ENCODE measurements around the gene DHX35. TPM values are rescaled to one million over a fixed set of nuclear protein-coding genes. Genes with fewer than 3 reads are reported as not detected.
A peak's percentile ranks its signal among the peaks of the same experiment; 100 is the strongest.

DHX35 gene
- total RNA-seq, 4 donors from 2014 or later = 14.0 to 32.4 (median 18.1) TPM

DNA sequence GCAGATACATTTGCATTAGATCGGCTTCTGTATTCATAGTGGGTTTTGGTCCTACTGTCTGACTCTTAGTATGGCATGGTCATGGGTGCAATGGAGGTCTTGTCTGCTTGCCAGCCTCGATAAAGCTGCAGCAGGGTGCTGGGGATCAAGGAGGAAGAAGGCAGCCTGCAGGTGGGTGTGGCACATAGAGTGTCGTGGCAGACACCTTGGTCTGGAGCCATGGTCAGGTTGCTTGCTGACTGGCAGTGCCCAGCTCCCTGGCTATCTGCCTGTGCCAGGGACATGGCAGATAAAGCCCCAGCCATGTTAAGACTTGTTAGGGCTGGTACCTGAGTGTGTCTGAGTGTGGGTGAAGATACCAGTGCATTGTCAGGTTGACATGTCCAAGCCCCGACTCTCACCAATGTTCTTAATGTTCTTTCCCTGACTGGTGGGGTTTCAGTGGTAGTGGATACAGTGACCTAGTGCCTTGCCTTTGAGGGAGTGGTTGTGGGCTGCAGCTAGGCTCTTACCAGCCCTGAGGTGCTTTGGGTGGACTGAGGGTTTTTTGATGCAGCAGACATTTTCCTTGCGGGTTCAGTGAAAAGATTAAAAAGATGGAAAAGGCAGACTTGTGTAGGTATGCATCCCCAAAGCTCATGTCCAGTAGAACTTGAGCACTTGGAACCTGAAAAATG lies 34.1 kb upstream of the DHX35 start:
- H3K4me1 ChIP-seq = peaks cover 0 to 14% (median 0%) of the 10 kb centered on the region in 4 donors
- peak overlapping the region in 1 of 4 donors; percentile 77 for H3K27ac ChIP-seq
- no peaks in the 10 kb centered on the region for H3K36me3 ChIP-seq
- H3K27me3 ChIP-seq = no peaks in the 10 kb centered on the region
- peak overlapping the region in 1 of 4 donors; percentile 85 for H3K4me3 ChIP-seq
- DNase-seq = peak in 1 of 3 donors; percentile 55
- TF ChIP-seq, protein P1, sequence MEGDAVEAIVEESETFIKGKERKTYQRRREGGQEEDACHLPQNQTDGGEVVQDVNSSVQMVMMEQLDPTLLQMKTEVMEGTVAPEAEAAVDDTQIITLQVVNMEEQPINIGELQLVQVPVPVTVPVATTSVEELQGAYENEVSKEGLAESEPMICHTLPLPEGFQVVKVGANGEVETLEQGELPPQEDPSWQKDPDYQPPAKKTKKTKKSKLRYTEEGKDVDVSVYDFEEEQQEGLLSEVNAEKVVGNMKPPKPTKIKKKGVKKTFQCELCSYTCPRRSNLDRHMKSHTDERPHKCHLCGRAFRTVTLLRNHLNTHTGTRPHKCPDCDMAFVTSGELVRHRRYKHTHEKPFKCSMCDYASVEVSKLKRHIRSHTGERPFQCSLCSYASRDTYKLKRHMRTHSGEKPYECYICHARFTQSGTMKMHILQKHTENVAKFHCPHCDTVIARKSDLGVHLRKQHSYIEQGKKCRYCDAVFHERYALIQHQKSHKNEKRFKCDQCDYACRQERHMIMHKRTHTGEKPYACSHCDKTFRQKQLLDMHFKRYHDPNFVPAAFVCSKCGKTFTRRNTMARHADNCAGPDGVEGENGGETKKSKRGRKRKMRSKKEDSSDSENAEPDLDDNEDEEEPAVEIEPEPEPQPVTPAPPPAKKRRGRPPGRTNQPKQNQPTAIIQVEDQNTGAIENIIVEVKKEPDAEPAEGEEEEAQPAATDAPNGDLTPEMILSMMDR (IDR thresholded peaks at IDR 0.05) = no peak
- TF ChIP-seq POLR2A (IDR thresholded peaks at IDR 0.05) = no peak
- H3K9me3 ChIP-seq = no peaks in the 10 kb centered on the region

DNA sequence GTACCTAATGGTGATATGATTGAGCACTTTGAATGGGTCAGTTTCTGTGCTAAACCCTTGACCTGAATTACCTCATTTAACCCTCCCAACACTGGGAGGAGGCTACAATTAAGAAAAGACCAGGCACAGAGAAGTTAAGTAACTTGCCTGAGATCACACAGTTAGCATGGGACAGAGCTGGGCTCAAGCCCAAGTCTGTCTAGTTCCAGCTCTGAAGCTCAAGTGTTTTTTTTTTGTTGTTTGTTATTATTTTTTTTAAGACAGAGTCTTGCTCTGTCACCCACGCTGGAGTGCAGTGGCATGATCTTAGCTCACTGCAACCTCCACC lies 31.9 kb upstream of the DHX35 start:
- Histone ChIP-seq H3K4me1 (peaks cover 0 to 14% (median 0%) of the 10 kb centered on the region in 4 donors), H3K4me3 (no peak overlapping the region), H3K36me3 (no peaks in the 10 kb centered on the region), H3K27me3 (no peaks in the 10 kb centered on the region), H3K27ac (peak overlapping the region in 1 of 4 donors; percentile 58), H3K9me3 (no peaks in the 10 kb centered on the region)
- DNase-seq = no peak
- TF ChIP-seq POLR2A (IDR thresholded peaks at IDR 0.05) = no peak
- TF ChIP-seq, protein P1 (IDR thresholded peaks at IDR 0.05) = no peak

DNA sequence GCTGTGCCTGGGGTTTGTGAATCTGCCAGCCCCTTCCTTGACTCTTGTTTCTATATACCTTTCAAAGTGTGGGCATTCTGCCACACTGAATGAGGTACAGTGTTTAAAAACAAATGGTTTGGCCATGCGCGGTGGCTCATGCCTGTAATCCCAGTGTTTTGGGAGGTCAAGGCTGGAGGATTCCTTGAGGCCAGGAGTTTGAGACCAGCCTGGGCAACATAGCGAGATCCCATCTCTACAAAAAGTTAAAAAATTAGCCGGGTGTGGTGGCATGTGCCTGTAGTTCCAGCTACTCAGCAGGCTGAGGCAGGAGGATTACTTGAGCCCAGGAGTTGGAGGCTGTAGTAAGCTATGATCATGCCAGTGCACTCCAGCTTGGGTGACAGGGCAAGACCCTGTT lies 30.2 kb upstream of the DHX35 start:
- DNase-seq = no peak
- Histone ChIP-seq H3K27me3 (no peaks in the 10 kb centered on the region), H3K4me1 (peaks cover 0 to 9% (median 0%) of the 10 kb centered on the region in 4 donors), H3K36me3 (no peaks in the 10 kb centered on the region), H3K27ac (peak overlapping the region in 1 of 4 donors; percentile 58), H3K4me3 (no peak overlapping the region), H3K9me3 (no peaks in the 10 kb centered on the region)
- TF ChIP-seq POLR2A (IDR thresholded peaks at IDR 0.05) = no peak
- TF ChIP-seq, protein P1 (IDR thresholded peaks at IDR 0.05) = no peak

DNA sequence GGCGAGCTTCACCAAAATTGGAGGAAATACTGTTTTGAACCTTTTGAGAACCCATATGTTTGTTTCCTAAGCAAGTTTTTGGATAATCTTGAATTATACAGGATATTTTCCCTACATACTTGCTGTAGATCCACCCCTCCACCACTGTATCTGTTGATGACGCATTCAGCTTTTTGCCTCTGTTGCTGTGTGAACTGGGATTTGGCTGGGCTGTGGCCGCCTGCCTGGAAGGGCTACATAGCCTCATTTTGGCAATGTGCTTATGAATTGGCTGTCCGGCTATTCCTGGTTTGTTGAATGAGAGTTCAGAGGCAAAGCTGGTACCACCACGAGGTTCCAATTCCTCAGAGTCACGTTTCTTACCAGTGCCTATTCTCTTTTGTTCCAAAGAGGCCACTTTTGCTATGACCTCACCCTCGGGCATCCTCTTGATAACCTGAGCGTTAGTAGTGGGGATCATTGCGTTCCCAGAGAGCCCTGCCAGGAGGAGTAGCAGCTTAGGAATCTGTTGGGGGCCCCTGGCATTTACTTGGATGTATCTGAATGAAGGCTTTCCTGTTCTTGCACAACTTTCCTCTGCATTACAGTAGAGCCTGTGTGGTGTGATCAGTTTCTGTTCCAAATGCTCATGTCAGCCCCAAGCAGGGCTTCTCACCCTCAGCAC lies 29.6 kb upstream of the DHX35 start:
- peak in 1 of 3 donors; percentile 37 for DNase-seq
- no peaks in the 10 kb centered on the region for H3K27me3 ChIP-seq
- TF ChIP-seq, protein P1 (IDR thresholded peaks at IDR 0.05) = no peak
- TF ChIP-seq POLR2A (IDR thresholded peaks at IDR 0.05) = no peak
- peak overlapping the region in 1 of 4 donors; percentile 58 for H3K27ac ChIP-seq
- no peaks in the 10 kb centered on the region for H3K9me3 ChIP-seq
- H3K4me1 ChIP-seq = peaks cover 0 to 3% (median 0%) of the 10 kb centered on the region in 4 donors
- H3K4me3 ChIP-seq = no peak overlapping the region
- H3K36me3 ChIP-seq = no peaks in the 10 kb centered on the region

DNA sequence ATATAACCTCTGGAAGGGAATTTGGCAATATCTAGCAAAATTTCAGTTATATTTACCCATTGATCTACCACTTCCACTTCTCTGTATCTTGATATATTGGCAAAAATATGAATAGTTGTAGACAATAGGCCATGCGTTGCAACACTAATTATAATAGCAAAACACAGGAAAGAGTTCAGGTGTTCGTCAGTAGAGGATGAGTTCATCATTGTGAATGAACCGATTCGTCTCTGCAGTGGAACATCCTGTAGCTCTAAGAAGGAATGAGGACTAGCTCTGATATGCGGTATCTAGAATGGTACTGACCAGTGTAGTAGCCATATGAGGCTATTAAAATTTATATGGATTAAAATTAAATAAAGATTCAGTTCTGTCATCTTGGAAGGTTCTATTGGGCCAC lies 27.6 kb upstream of the DHX35 start:
- Histone ChIP-seq H3K36me3 (no peaks in the 10 kb centered on the region), H3K9me3 (no peaks in the 10 kb centered on the region), H3K27me3 (no peaks in the 10 kb centered on the region), H3K4me1 (no peaks in the 10 kb centered on the region), H3K27ac (peak overlapping the region in 1 of 4 donors; percentile 6), H3K4me3 (no peak overlapping the region)
- no peak for TF ChIP-seq POLR2A (IDR thresholded peaks at IDR 0.05)
- TF ChIP-seq, protein P1 (IDR thresholded peaks at IDR 0.05) = no peak
- no peak for DNase-seq
